ENCODE data around the gene GPR107.

GPR107 gene

DNA sequence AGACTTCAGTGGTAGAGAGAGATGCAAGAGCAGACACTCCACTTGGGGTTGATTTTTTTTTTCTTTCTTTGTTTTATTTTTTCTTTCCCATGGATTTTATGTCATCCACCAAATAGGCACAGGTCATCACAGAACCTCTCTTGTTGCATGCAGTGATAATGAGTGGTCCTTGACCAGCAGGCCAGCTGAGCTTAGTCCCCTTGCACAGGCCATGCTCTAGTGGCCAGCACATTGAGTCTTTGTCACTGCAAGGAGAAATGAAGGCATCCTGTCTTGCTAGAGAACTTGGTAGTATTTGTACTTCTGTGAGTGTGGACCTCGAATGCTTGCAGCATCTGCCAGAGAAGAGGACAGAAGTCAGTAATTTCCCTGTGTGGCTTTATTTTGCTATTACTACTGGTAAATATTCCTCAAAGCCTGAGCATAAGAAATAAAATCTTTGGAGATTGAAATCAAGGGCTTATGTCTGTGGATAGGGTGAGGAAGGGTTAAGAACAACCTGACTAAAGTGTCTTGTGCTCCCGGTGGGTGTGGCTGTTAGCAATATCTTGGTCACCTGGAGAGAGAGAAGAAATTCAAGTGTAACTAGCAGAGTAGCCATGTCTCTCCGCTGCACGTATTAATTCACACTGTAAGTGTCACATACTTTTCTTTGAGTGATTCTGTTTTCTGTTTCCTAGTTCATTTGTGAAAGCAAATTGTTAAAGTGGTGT is 73.2 kb downstream of the GPR107 start:
- FAIRE-seq (no peak), DNase-seq (ENCODE audit: extremely low spot score, insufficient read length, low read depth) (no peak)

DNA sequence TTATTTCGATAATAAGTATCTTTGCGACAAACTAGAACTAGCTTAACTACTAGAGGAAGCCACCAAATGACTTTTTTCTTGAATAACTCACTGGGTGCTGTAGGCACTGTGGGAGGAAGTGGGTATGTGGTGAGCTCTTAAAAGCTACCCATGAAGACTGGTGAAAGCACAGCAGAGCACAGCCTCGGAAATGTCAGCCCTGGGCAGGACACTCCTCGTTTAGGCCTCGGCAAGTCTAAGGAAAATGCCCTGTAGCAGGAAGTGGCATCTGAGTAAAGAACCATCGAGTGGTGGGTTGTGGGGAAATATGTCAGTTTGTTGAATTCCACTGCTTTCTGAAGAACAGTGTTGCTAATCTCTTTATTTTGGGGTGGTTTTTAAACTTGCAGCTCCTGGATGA is 74.5 kb downstream of the GPR107 start:
- FAIRE-seq, result no peak
- DNase-seq (ENCODE audit: extremely low spot score, insufficient read length, low read depth), result no peak

- FAIRE-seq, result peak; percentile 82
- peak; percentile 36 for DNase-seq (ENCODE audit: extremely low spot score, insufficient read length, low read depth)
These were observed 75.2 kb downstream of the GPR107 start for GRCh38 chr9:130128733-130129431.

GRCh38 chr9:130129432-130130061 is 75.8 kb downstream of the GPR107 start:
- no peak for FAIRE-seq
- DNase-seq (ENCODE audit: extremely low spot score, insufficient read length, low read depth), result no peak

- FAIRE-seq (no peak), DNase-seq (ENCODE audit: extremely low spot score, insufficient read length, low read depth) (no peak)
These were observed 79.0 kb downstream of the GPR107 start for GRCh38 chr9:130132746-130133145.

DNA sequence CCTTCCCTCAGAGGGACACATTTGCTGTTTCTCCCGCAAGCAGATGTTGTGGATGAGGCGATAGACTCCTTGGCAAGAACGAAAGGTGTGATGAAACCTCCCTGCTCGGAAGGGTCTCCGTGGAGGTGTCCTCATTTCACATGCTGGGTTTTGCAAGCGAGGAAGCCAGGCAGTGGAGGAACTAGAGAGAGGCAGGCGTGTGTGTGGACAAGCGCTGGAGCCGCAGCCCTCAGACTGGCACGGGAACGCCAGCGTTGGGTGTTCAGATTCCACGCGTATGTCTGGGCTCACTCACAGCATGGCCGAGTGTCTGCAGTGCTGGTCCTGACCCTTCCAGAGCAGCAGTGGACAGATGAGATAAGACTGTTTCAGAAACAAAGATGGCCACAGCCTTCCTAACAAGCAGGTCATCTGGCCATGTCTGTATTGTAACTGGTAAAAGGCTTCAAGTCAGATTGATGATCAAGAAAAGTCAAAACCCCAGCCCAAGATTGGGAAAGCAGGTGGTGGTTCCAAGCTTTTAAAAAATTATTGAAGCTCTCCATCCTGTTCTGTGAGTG is 83.5 kb downstream of the GPR107 start:
- FAIRE-seq (no peak), DNase-seq (ENCODE audit: extremely low spot score, insufficient read length, low read depth) (no peak)

GRCh38 chr9:130137641-130138081 is 84.0 kb downstream of the GPR107 start:
- FAIRE-seq (peak; percentile 46), DNase-seq (ENCODE audit: extremely low spot score, insufficient read length, low read depth) (no peak)

GRCh38 chr9:130138171-130138653 is 84.5 kb downstream of the GPR107 start:
- FAIRE-seq (no peak), DNase-seq (ENCODE audit: extremely low spot score, insufficient read length, low read depth) (no peak)

GRCh38 chr9:130138791-130139190 is 85.1 kb downstream of the GPR107 start:
- FAIRE-seq, result no peak
- DNase-seq (ENCODE audit: extremely low spot score, insufficient read length, low read depth), result no peak

DNA sequence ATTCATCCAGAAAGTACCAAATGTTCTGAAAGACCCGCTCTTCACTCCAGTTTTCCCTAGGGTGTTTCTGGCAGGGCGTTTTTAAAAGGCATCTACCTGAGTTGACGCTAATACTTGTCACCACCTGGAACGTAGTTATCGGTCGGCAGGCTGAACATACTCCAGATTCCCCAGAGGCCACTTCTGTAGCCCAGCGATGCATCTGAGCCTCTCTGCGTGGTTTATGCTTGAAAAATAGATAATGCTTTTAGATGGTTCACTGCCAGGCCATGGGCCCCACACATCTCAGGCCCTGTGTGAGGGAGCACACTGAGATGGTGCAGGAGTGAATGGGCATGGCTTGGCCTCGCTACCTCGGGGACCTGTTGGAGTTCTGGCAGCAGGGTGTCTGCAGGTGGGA is 85.5 kb downstream of the GPR107 start:
- DNase-seq (ENCODE audit: extremely low spot score, insufficient read length, low read depth) (no peak), FAIRE-seq (no peak)

DNA sequence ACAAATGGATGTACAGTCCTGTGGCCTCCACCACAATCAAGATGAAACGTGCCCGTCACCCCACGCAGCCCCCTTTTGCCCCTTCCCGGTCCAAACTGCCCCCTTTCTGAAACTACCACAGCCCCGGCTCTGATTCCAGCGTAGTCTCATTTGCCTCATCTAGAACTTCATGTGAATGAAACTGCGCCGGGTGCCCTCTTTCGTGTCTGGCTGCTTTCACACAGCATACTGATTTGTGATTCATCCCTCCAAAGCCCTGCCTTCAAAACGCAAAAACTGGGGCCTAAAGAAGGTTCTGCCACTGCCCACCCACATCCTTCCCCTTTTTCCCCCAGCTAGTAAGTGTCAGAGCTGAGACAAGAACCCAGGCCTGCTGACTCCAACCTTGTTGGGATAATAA is 87.0 kb downstream of the GPR107 start:
- FAIRE-seq (no peak), DNase-seq (ENCODE audit: extremely low spot score, insufficient read length, low read depth) (no peak)

GRCh38 chr9:130142056-130142455 is 88.3 kb downstream of the GPR107 start:
- FAIRE-seq, result no peak
- no peak for DNase-seq (ENCODE audit: extremely low spot score, insufficient read length, low read depth)

GRCh38 chr9:130142641-130143040 is 88.9 kb downstream of the GPR107 start:
- FAIRE-seq (no peak), DNase-seq (ENCODE audit: extremely low spot score, insufficient read length, low read depth) (no peak)

DNA sequence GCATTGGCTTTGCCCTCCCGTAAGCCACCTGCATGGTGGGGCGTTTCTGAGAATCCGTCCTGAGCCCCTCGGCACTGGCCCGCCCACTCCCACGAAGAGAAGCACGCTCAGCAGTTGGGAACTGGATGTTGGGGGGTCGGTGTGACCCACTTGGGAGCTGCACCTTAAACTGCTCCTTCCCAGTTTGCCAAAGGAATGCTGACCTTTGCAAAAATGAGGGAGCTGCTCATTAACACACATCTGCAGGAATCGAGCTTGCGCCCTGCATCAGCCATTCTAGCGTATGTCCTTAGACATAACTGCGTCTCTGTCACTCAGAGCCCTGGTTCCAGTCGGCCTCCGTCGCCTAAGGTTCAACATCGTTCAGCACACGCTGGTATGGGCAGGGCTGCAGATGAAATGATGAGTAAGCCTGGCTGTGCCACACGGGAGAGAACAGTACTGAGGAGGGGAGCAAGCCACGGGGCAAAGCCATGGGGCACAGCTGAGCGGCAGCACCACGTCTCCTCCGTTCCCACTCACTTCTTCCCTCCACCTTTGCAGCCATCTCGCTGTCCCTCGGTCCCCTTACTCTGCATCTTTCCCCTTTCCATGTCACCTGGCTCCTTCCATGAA is 89.7 kb downstream of the GPR107 start:
- FAIRE-seq, result no peak
- DNase-seq (ENCODE audit: extremely low spot score, insufficient read length, low read depth), result no peak

- DNase-seq (ENCODE audit: extremely low spot score, insufficient read length, low read depth) (no peak), FAIRE-seq (no peak)
These were observed 90.3 kb downstream of the GPR107 start for GRCh38 chr9:130143958-130144366.

DNA sequence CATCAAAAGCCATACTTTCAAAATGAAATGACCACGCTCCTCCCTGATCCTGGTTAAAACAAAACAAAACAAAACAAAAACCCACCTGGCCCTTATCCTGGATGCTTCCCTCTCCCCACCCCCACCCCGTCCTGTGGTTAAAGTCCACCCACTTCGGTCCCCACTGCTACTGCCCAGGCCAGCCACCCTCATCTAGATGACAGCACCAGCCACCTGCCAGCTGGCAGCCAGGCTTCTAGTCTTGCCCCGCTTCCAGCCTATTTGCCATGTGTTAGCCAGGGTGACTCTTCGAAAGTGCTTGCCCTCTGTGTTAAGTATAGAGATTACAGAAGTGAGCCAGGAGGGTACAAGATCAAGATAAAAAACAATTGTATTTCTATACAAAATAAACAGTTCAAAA is 91.0 kb downstream of the GPR107 start:
- no peak for FAIRE-seq
- no peak for DNase-seq (ENCODE audit: extremely low spot score, insufficient read length, low read depth)

GRCh38 chr9:130145658-130146057 is 92.0 kb downstream of the GPR107 start:
- no peak for FAIRE-seq

GRCh38 chr9:130147198-130147597 is 93.5 kb downstream of the GPR107 start:
- DNase-seq (ENCODE audit: extremely low spot score, insufficient read length, low read depth) (no peak), FAIRE-seq (no peak)

More at GRCh38 chr9:130145658-130146057, 92.0 kb downstream of the GPR107 start:
- no peak for DNase-seq (ENCODE audit: extremely low spot score, insufficient read length, low read depth)

DNA sequence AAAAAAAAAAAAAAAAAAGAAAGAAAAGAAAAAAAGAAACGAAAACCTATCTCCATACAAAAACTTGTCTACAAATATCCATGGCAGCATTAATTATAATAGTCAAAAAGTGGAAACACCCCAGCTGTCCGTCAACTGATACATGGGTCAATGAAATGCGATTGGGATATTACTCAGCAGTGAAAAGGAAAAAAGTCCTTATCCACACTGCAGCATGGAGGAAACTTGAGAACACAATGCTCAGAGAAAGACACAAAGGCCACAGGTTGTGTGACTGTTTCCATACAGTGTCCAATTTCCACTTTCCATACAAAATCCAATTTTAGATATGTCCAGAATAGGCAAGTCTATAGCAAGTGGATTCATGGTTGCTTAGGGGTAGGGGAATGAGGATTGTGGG is 94.2 kb downstream of the GPR107 start:
- DNase-seq (ENCODE audit: extremely low spot score, insufficient read length, low read depth) (no peak), FAIRE-seq (no peak)

- DNase-seq (ENCODE audit: extremely low spot score, insufficient read length, low read depth) (no peak), FAIRE-seq (no peak)
These were observed 95.3 kb downstream of the GPR107 start for GRCh38 chr9:130149031-130149430.

Data from GM18507 (cell line).